ENCODE results near the gene HOXA6. TPM values are rescaled to one million over a fixed set of nuclear protein-coding genes. Genes with fewer than 3 reads are reported as not detected.

Gene HOXA6
- total and polyA plus RNA-seq, 2 of the 4 experiments (the other 2 are of a cell fraction), result 1.4 to 1.8 TPM

DNA sequence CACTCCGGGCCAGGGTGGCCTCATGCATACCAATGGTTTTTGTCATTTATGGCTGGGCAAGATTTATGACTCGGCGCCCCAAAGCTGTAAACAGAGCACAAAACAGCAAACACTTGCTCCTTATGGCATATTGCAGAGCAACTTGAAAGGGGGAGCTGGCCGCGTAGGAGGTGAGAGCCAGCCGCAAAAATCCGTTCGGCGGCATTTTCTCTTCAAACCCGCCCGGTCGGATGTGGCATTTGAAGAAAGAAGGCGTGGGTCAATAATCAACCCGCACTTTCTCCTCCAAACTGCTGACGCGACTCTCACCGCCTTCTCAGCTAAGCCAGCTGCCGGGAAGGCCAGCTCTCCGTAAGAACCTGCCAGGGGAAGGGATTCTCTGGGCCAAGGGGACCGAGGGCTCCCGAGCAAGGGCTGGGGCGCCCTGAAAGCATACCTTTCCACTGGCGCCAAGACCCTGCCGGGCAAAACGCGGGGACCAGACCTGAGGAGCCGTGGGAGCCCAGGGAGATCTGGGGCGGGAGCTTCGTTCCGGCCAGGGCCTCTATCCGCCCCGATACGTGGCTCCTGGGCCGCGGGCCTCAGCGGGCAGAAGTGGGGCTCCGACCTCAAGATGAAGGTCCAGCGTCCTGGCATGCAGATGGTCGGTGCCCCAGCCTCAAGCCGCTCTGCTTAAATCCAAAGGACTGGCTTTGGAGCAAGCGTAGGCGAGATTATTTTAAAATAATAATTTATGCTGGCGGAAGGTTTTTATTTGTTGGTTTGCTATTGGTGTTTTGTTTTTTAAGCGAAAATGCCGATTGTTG, 32.1 kb downstream of the HOXA6 start:
- H3K27ac ChIP-seq (ENCODE audit: insufficient read depth, low read length), result peak overlapping the region; percentile 89
- H3K4ac ChIP-seq (ENCODE audit: low read depth, low read length), result peak overlapping the region; percentile 61
- peak overlapping the region; percentile 78 for H3K4me2 ChIP-seq (ENCODE audit: low read depth, low read length)
- H3K27me3 ChIP-seq (ENCODE audit: control insufficient read depth, insufficient read depth, low read length), result no peaks in the 10 kb centered on the region
- peak; percentile 92 for DNase-seq
- POLR2A ChIA-PET (ENCODE audit: unreplicated experiment), result interaction anchor here (1.4 kb wide), 1 partner anchor 18 kb away, joined by 4 read pairs; no protein-coding TSS in a partner anchor
- in situ Hi-C loops (cut with MboI; ENCODE audit: low sequenced_read_pairs), result no loop called here
- CTCF ChIA-PET, result interaction anchor here (0.5 to 1.2 kb wide), 5 partner anchors 10 to 540 kb away, joined by 3 to 4 read pairs (median 3); no protein-coding TSS in a partner anchor
- peak; percentile 10 for ATAC-seq (ENCODE audit: low read depth)
- peak overlapping the region; percentile 87 for H3K56ac ChIP-seq (ENCODE audit: extremely low read depth, insufficient read depth, low read length)
- intact Hi-C loops (cut with micrococcal nuclease), result loop anchor here (1.0 to 2.0 kb wide), 2 partner anchors 11 to 15 kb away; no protein-coding TSS in a partner anchor
- H3K14ac ChIP-seq (replicated peaks; ENCODE audit: low read depth, low read length), result peak overlapping the region; percentile 85
- no peak overlapping the region for H2BK15ac ChIP-seq (ENCODE audit: low read depth, low read length)
- 0 out of 2 replicates have a peak overlapping the region, but pooled peaks have one; percentile 57 for H2BK20ac ChIP-seq (ENCODE audit: low read depth, low read length)
- H2BK120ac ChIP-seq (ENCODE audit: low read depth, low read length), result peak overlapping the region; percentile 76
- peak overlapping the region; percentile 36 for H2AFZ ChIP-seq (replicated peaks; ENCODE audit: low read length, poor library complexity)
- H3K79me1 ChIP-seq (ENCODE audit: low read depth in 1 of 2, low read length in 2 of 2), result peaks cover 0 to 40% of the 10 kb centered on the region in 2 experiments; a peak in 2 of 4 replicates
- peak overlapping the region; percentile 64; the same call in 1 of the 2 replicates for H3K23ac ChIP-seq (ENCODE audit: low read depth, low read length)
- H2AK9ac ChIP-seq (replicated peaks; ENCODE audit: low read depth, low read length, poor library complexity), result peak overlapping the region; percentile 58
- peak overlapping the region; percentile 15 to 37; a peak in 2 of 4 replicates for H4K8ac ChIP-seq (ENCODE audit: low read depth in 2 of 2, low read length in 2 of 2)
- H2AK5ac ChIP-seq (ENCODE audit: low read depth, low read length), result peak overlapping the region; percentile 59; the same call in 1 of the 2 replicates
- H3K4me1 ChIP-seq (ENCODE audit: control insufficient read depth, insufficient read depth, low read length), result peaks cover 21% of the 10 kb centered on the region
- H3K36me3 ChIP-seq (ENCODE audit: control insufficient read depth, insufficient read depth, low read length), result peaks cover 9% of the 10 kb centered on the region; the same call in 1 of the 2 replicates
- dilution Hi-C loops (cut with HindIII; ENCODE audit: low sequenced_read_pairs, unreplicated experiment), result no loop called here
- peak overlapping the region; percentile 47 for H4K5ac ChIP-seq (ENCODE audit: low read depth, low read length)
- H3K4me3 ChIP-seq (ENCODE audit: insufficient read depth, low read depth, low read length), result peak overlapping the region; percentile 71
- 0% methylated on average over 5 of the region's 45 CpGs; no CpG with 5 or more reads in 1 of the 2 experiments for WGBS, 2 experiments (ENCODE audit: extremely low coverage in 2 of 2, insufficient read length in 1 of 2)
- TSS peak; percentile 41 for BruUV-seq (replicated peaks)
- peak overlapping the region; percentile 76 for H4K91ac ChIP-seq (ENCODE audit: insufficient read depth, low read depth, low read length)
- no peaks in the 10 kb centered on the region for H3K9me3 ChIP-seq (ENCODE audit: control insufficient read depth, insufficient read depth, low read length)
- peak overlapping the region; percentile 74 for H3K18ac ChIP-seq (ENCODE audit: low read depth, low read length)
- H3K9me1 ChIP-seq (ENCODE audit: insufficient read depth, low read length), result peaks cover 11% of the 10 kb centered on the region; the same call in 1 of the 2 replicates
- peaks cover 14% of the 10 kb centered on the region for H4K20me1 ChIP-seq (ENCODE audit: insufficient read depth, low read length)
- peak overlapping the region; percentile 96 for H3K9ac ChIP-seq (ENCODE audit: low read depth, low read length)
- peak overlapping the region; percentile 81 for H2BK5ac ChIP-seq (ENCODE audit: low read depth, low read length, poor library complexity, severe bottlenecking)
- TF ChIP-seq, protein P1, sequence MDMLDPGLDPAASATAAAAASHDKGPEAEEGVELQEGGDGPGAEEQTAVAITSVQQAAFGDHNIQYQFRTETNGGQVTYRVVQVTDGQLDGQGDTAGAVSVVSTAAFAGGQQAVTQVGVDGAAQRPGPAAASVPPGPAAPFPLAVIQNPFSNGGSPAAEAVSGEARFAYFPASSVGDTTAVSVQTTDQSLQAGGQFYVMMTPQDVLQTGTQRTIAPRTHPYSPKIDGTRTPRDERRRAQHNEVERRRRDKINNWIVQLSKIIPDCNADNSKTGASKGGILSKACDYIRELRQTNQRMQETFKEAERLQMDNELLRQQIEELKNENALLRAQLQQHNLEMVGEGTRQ (IDR thresholded peaks at IDR 0.05; ENCODE audit: low read depth, low read length), result no peak
- TF ChIP-seq MAFK (IDR thresholded peaks at IDR 0.05; ENCODE audit: low read depth, low read length) (peak; percentile 60; the same call in 1 of the 2 replicates), MXI1 (IDR thresholded peaks at IDR 0.05; ENCODE audit: borderline replicate concordance, low read depth, low read length) (0 out of 2 replicates have a peak, but pooled peaks have one; percentile 51), NFE2L2 (IDR thresholded peaks at IDR 0.05; ENCODE audit: low read depth, low read length) (no peak; the same call in 1 of the 2 replicates), FOS (IDR thresholded peaks at IDR 0.05; ENCODE audit: low read depth, low read length) (peak; percentile 17; the same call in 1 of the 2 replicates), POLR2A (IDR thresholded peaks at IDR 0.05; ENCODE audit: low read depth, low read length) (peak; percentile 84), RFX5 (IDR thresholded peaks at IDR 0.05; ENCODE audit: low read depth, low read length) (no peak), RCOR1 (IDR thresholded peaks at IDR 0.05; ENCODE audit: insufficient replicate concordance, low read length) (peak; percentile 76), SMC3 (IDR thresholded peaks at IDR 0.05; ENCODE audit: low read depth, low read length) (no peak), MAZ (IDR thresholded peaks at IDR 0.05; ENCODE audit: borderline replicate concordance, low read depth, low read length) (0 out of 2 replicates have a peak, but pooled peaks have one; percentile 45), RAD21 (IDR thresholded peaks at IDR 0.05; ENCODE audit: low read length) (no peak), CEBPB (IDR thresholded peaks at IDR 0.05; ENCODE audit: low read depth, low read length) (no peak; the same call in 1 of the 2 replicates), CHD1 (IDR thresholded peaks at IDR 0.05; ENCODE audit: low read depth, low read length) (peak; percentile 26; the same call in 1 of the 2 replicates)
- TF ChIP-seq, protein P2, sequence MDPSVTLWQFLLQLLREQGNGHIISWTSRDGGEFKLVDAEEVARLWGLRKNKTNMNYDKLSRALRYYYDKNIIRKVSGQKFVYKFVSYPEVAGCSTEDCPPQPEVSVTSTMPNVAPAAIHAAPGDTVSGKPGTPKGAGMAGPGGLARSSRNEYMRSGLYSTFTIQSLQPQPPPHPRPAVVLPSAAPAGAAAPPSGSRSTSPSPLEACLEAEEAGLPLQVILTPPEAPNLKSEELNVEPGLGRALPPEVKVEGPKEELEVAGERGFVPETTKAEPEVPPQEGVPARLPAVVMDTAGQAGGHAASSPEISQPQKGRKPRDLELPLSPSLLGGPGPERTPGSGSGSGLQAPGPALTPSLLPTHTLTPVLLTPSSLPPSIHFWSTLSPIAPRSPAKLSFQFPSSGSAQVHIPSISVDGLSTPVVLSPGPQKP (IDR thresholded peaks at IDR 0.05; ENCODE audit: borderline replicate concordance, low read depth, low read length), result no peak
